ENCODE data around the gene MRAP2.

MRAP2 gene

DNA sequence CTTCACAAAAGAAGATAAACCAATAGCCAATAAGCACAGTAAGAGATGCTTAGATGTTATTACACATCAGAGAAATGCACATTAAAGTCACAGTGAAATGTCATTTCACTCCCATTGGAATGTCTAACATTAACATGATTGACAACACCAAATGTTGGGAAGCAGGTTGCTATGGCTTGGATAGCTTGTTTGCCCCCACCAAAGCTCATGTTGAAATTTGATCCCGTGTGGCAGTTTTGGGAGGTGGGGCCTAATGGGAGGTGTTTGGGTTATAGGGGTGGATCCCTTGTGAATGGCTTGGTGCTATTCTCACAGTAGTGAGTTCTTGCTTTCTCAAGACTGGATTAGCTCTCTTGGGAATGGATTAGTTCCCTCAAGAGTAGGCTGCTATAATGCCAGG, 44.8 kb downstream of the MRAP2 start:
- no peak for ATAC-seq
- TF ChIP-seq CSRNP3 (CRISPR knock-in tag; IDR thresholded peaks at IDR 0.05) (no peak), ZNF565 (CRISPR knock-in tag; conservative IDR thresholded peaks at IDR 0.05; ENCODE audit: low read depth) (no peak), TCF4 (CRISPR knock-in tag; IDR thresholded peaks at IDR 0.05; ENCODE audit: borderline replicate concordance) (no peak), TSHZ2 (CRISPR knock-in tag; IDR thresholded peaks at IDR 0.05) (no peak), PPARA (CRISPR knock-in tag; IDR thresholded peaks at IDR 0.05; ENCODE audit: borderline replicate concordance) (no peak), POU6F1 (CRISPR knock-in tag; IDR thresholded peaks at IDR 0.05; ENCODE audit: borderline replicate concordance, low read depth) (no peak), RARB (CRISPR knock-in tag; IDR thresholded peaks at IDR 0.05) (no peak)

- no peak for TF ChIP-seq RARB (CRISPR knock-in tag; IDR thresholded peaks at IDR 0.05)
- TF ChIP-seq SNAI2 (CRISPR knock-in tag; IDR thresholded peaks at IDR 0.05): no peak
- TF ChIP-seq CSRNP3 (CRISPR knock-in tag; IDR thresholded peaks at IDR 0.05): no peak
- TF ChIP-seq ZNF8 (CRISPR knock-in tag; IDR thresholded peaks at IDR 0.05): no peak
- ATAC-seq: no peak
Measured at GRCh38 chr6:84081222-84081621, 47.6 kb downstream of the MRAP2 start.

- no peak for ATAC-seq
- TF ChIP-seq, protein P1, sequence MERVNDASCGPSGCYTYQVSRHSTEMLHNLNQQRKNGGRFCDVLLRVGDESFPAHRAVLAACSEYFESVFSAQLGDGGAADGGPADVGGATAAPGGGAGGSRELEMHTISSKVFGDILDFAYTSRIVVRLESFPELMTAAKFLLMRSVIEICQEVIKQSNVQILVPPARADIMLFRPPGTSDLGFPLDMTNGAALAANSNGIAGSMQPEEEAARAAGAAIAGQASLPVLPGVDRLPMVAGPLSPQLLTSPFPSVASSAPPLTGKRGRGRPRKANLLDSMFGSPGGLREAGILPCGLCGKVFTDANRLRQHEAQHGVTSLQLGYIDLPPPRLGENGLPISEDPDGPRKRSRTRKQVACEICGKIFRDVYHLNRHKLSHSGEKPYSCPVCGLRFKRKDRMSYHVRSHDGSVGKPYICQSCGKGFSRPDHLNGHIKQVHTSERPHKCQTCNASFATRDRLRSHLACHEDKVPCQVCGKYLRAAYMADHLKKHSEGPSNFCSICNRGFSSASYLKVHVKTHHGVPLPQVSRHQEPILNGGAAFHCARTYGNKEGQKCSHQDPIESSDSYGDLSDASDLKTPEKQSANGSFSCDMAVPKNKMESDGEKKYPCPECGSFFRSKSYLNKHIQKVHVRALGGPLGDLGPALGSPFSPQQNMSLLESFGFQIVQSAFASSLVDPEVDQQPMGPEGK (CRISPR knock-in tag; IDR thresholded peaks at IDR 0.05; ENCODE audit: borderline replicate concordance): no peak
- TF ChIP-seq BACH2 (CRISPR knock-in tag; IDR thresholded peaks at IDR 0.05; ENCODE audit: borderline replicate concordance): no peak
- TF ChIP-seq CREB5 (CRISPR knock-in tag; IDR thresholded peaks at IDR 0.05; ENCODE audit: low read depth): no peak
- no peak for TF ChIP-seq PPARA (CRISPR knock-in tag; IDR thresholded peaks at IDR 0.05; ENCODE audit: borderline replicate concordance)
- TF ChIP-seq ZC3H10 (CRISPR knock-in tag; IDR thresholded peaks at IDR 0.05): no peak
- no peak for TF ChIP-seq ARNTL (CRISPR knock-in tag; IDR thresholded peaks at IDR 0.05; ENCODE audit: borderline replicate concordance, low read depth)
- no peak for TF ChIP-seq ZNF70 (CRISPR knock-in tag; IDR thresholded peaks at IDR 0.05)
- no peak for TF ChIP-seq TCF4 (CRISPR knock-in tag; IDR thresholded peaks at IDR 0.05; ENCODE audit: borderline replicate concordance)
- TF ChIP-seq POU6F1 (CRISPR knock-in tag; IDR thresholded peaks at IDR 0.05; ENCODE audit: borderline replicate concordance, low read depth): no peak
- no peak for TF ChIP-seq TOX (CRISPR knock-in tag; IDR thresholded peaks at IDR 0.05; ENCODE audit: borderline replicate concordance)
- no peak for TF ChIP-seq GLIS3 (CRISPR knock-in tag; IDR thresholded peaks at IDR 0.05)
- no peak for TF ChIP-seq CSRNP3 (CRISPR knock-in tag; IDR thresholded peaks at IDR 0.05)
- no peak for TF ChIP-seq TSHZ2 (CRISPR knock-in tag; IDR thresholded peaks at IDR 0.05)
- no peak for TF ChIP-seq ISL1 (CRISPR knock-in tag; IDR thresholded peaks at IDR 0.05)
- no peak for TF ChIP-seq CSDC2 (CRISPR knock-in tag; IDR thresholded peaks at IDR 0.05)
- TF ChIP-seq RARB (CRISPR knock-in tag; IDR thresholded peaks at IDR 0.05): no peak
Measured at GRCh38 chr6:84082689-84083265, 49.2 kb downstream of the MRAP2 start.

All from SK-N-SH treated with all-trans-retinoic acid at 6 μM for 48 hours (cell line).